Testis (tissue), 3 donors: Measurements from ENCODE around the gene TRMU. TPM values are rescaled to one million over a fixed set of nuclear protein-coding genes. Genes with fewer than 3 reads are reported as not detected.

Experiments used
- DNase-seq: peaks from one replicate; pipeline ENCODE4 v3.0.0-alpha.2; 2019
- H3K27ac ChIP-seq, 2 donors: fragments of 200-600 bp; sonication (generic); one replicate each; pipeline ENCODE4 v1.5.1; 2019
- H3K27me3 ChIP-seq: fragments of 200-600 bp; sonication (generic); one replicate; pipeline ENCODE4 v1.5.1; 2019
- H3K36me3 ChIP-seq: fragments of 200-600 bp; sonication (generic); one replicate; pipeline ENCODE4 v1.5.1; 2017; ENCODE audit warnings: low read depth; ENCODE audit errors: missing control alignments
- H3K4me1 ChIP-seq: fragments of 200-600 bp; sonication (generic); one replicate; pipeline ENCODE4 v1.5.1; 2019
- H3K4me3 ChIP-seq, 2 donors: fragments of 200-600 bp; sonication (generic); one replicate each; pipeline ENCODE4 v1.5.1; 2017 to 2019
- H3K9me3 ChIP-seq: fragments of 200-600 bp; sonication (generic); one replicate; pipeline ENCODE4 v1.5.1; 2017
- CTCF ChIP-seq, 3 experiments: fragments of 450-650 bp in 2 of 3; fragments of 200-600 bp in 1 of 3; sonication (generic) in 1 of 3; IDR thresholded peaks; one replicate each; pipeline ENCODE4 v1.5.1; 2016 to 2019; ENCODE audit warnings: antibody characterized with exemption in 3 of 3, mild to moderate bottlenecking in 2 of 3, moderate library complexity in 1 of 3
- POLR2A ChIP-seq: fragments of 450-650 bp; IDR thresholded peaks from one replicate; pipeline ENCODE4 v1.6.1; 2017; ENCODE audit warnings: antibody characterized with exemption, mild to moderate bottlenecking, moderate library complexity
- WGBS, 2 donors: methylation state at CpG; one replicate each; pipeline ENCODE4 v1.1.5; 2018; 5-methylcytosine and 5-hydroxymethylcytosine counted together
- intact Hi-C: fragments of 100-400 bp; cut with DNase I; formaldehyde crosslinking; loops from one replicate; pipeline ENCODE4 v1.15.1; 2023; ENCODE audit warnings: low total_unique reads
- polyA plus RNA-seq: library from polyadenylated mRNA; stranded (reverse); fragments of 350-450 nt; fragmentation: Illumina TruSeq; extraction: RNeasy Lipid Tissue Mini Kit (QIAGEN cat#74804); gene quantifications from one replicate; pipeline ENCODE4 v1.2.3, GENCODE V29; 2014; ENCODE audit warnings: low read depth, low replicate concordance; ENCODE audit not compliant: insufficient read depth
- total RNA-seq, 2 donors: library from RNA; depleted of rRNA; stranded (reverse); fragments of >200 nt; gene quantifications; one replicate each; pipeline ENCODE4 v1.2.3, GENCODE V29; 2016

The TRMU gene
- total and polyA plus RNA-seq, 3 donors from 2014 or later = 24.8 to 63.5 (median 57.3) TPM

GRCh38 chr22:46362934-46363515 lies 27.5 kb downstream of the TRMU start:
- no peak overlapping the region for H3K27ac ChIP-seq
- 88 to 91% methylated on average over 12 to 15 of the region's 15 CpGs for WGBS, 2 donors
- intact Hi-C loops = loop anchor here (5.0 kb wide), 1 partner anchor 179 kb away; no protein-coding TSS in a partner anchor

GRCh38 chr22:46363611-46364321 lies 28.3 kb downstream of the TRMU start:
- Histone ChIP-seq H3K36me3 (no peaks in the 10 kb centered on the region), H3K4me1 (no peaks in the 10 kb centered on the region), H3K9me3 (no peaks in the 10 kb centered on the region), H3K27ac (no peak overlapping the region), H3K27me3 (no peaks in the 10 kb centered on the region), H3K4me3 (no peak overlapping the region)
- no peak for DNase-seq
- 80 to 86% methylated on average over 3 to 35 of the region's 35 CpGs for whole genome bisulfite sequencing, 2 donors
- intact Hi-C loops = loop anchor here (5.0 kb wide), 1 partner anchor 179 kb away; no protein-coding TSS in a partner anchor
- no peak for TF ChIP-seq CTCF (IDR thresholded peaks at IDR 0.05)
- no peak for TF ChIP-seq POLR2A

More at GRCh38 chr22:46362934-46363515, 27.5 kb downstream of the TRMU start:
- Histone ChIP-seq H3K36me3 (no peaks in the 10 kb centered on the region), H3K4me1 (no peaks in the 10 kb centered on the region), H3K4me3 (no peak overlapping the region), H3K9me3 (no peaks in the 10 kb centered on the region), H3K27me3 (no peaks in the 10 kb centered on the region)
- TF ChIP-seq CTCF (IDR thresholded peaks at IDR 0.05) (no peak), POLR2A (no peak)
- DNase-seq = no peak

GRCh38 chr22:46364341-46365165 lies 29.0 kb downstream of the TRMU start:
- no peak for DNase-seq
- 83 to 85% methylated on average over 2 to 26 of the region's 26 CpGs for WGBS, 2 donors

GRCh38 chr22:46365166-46365624 lies 29.7 kb downstream of the TRMU start:
- H3K9me3 ChIP-seq = no peaks in the 10 kb centered on the region
- intact Hi-C loops = no loop called here
- H3K27me3 ChIP-seq = no peaks in the 10 kb centered on the region
- no peak overlapping the region for H3K27ac ChIP-seq
- H3K4me1 ChIP-seq = no peaks in the 10 kb centered on the region
- 89 to 91% methylated on average over 8 to 22 of the region's 22 CpGs for WGBS, 2 donors
- no peak for DNase-seq
- no peak overlapping the region for H3K4me3 ChIP-seq
- TF ChIP-seq POLR2A (no peak), CTCF (IDR thresholded peaks at IDR 0.05) (no peak)
- H3K36me3 ChIP-seq = no peaks in the 10 kb centered on the region

More at GRCh38 chr22:46364341-46365165, 29.0 kb downstream of the TRMU start:
- Histone ChIP-seq H3K4me1 (no peaks in the 10 kb centered on the region), H3K27me3 (no peaks in the 10 kb centered on the region), H3K9me3 (no peaks in the 10 kb centered on the region), H3K27ac (no peak overlapping the region), H3K4me3 (no peak overlapping the region), H3K36me3 (no peaks in the 10 kb centered on the region)
- no peak for TF ChIP-seq CTCF (IDR thresholded peaks at IDR 0.05)
- no peak for TF ChIP-seq POLR2A
- intact Hi-C loops = loop anchor here (5.0 kb wide), 1 partner anchor 178 kb away; no protein-coding TSS in a partner anchor
